OCI-LY3 (cell line): ENCODE measurements around the gene FLRT2.

Experiments used
- CTCF ChIP-seq: fragments of 200-600, 300-600 bp; sonication (generic); IDR thresholded peaks from 2 replicates; pipeline ENCODE4 v1.5.1; 2014; ENCODE audit warnings: antibody characterized with exemption, low read length, low read depth
- EZH2phosphoT487 ChIP-seq: fragments of 200-600 bp; shearing (Covaris generic); IDR thresholded peaks from 2 replicates; pipeline ENCODE4 v1.6.1; 2018; ENCODE audit warnings: antibody characterized with exemption, mixed run types, low read depth

GRCh38 chr14:85599939-85600338 lies 70.0 kb downstream of the FLRT2 start:
- no peak for TF ChIP-seq CTCF
- TF ChIP-seq EZH2phosphoT487 = no peak
